GM12878 (cell line): ENCODE measurements around the gene CD82. TPM values are rescaled to one million over a fixed set of nuclear protein-coding genes. Genes with fewer than 3 reads are reported as not detected.

Source experiments
- BCL11A ChIP-seq: IDR thresholded peaks from 2 replicates; pipeline ENCODE4 v1.6.1; 2011; ENCODE audit warnings: low read depth, low read length
- CBFB ChIP-seq: IDR thresholded peaks from 2 replicates; pipeline ENCODE4 v1.6.1; 2016; ENCODE audit warnings: antibody characterized with exemption, low read depth
- CEBPB ChIP-seq, 2 experiments: fragments of 150-350 bp in 1 of 2; IDR thresholded peaks; 2 replicates each; pipeline ENCODE4 v1.6.1; 2012 to 2014; ENCODE audit warnings: low read depth in 2 of 2, low read length in 2 of 2, borderline replicate concordance in 1 of 2, inconsistent platforms in 1 of 2
- CHD4 ChIP-seq: fragments of 200-600 bp; sonication (generic); IDR thresholded peaks from 2 replicates; pipeline ENCODE4 v1.6.1; 2016; ENCODE audit warnings: mild to moderate bottlenecking
- ETV6 ChIP-seq, 2 experiments: fragments of 450-650 bp in 1 of 2; IDR thresholded peaks in 1 of 2; conservative IDR thresholded peaks in 1 of 2; 2 replicates each; pipeline ENCODE4 v1.6.1; 2014; ENCODE audit warnings: antibody characterized with exemption in 1 of 2, borderline replicate concordance in 1 of 2, low read depth in 1 of 2, mild to moderate bottlenecking in 1 of 2, moderate library complexity in 1 of 2
- JUNB ChIP-seq: IDR thresholded peaks from 2 replicates; pipeline ENCODE4 v1.6.1; 2016; ENCODE audit warnings: antibody characterized with exemption, mild to moderate bottlenecking
- KAT2A ChIP-seq: conservative IDR thresholded peaks from 2 replicates; pipeline ENCODE4 v1.6.1; 2011; ENCODE audit warnings: low read depth, low read length; ENCODE audit not compliant: control insufficient read depth
- LARP7 ChIP-seq: fragments of 450-650 bp; IDR thresholded peaks from 2 replicates; pipeline ENCODE4 v1.6.1; 2017; ENCODE audit warnings: mild to moderate bottlenecking
- MTA2 ChIP-seq: fragments of 450-650 bp; IDR thresholded peaks from 2 replicates; pipeline ENCODE4 v1.6.1; 2016; ENCODE audit warnings: low read depth, mild to moderate bottlenecking, moderate library complexity
- RBBP5 ChIP-seq: fragments of 200-600 bp; sonication (generic); conservative IDR thresholded peaks from 2 replicates; pipeline ENCODE4 v1.6.1; 2016
- RUNX3 ChIP-seq: IDR thresholded peaks from 2 replicates; pipeline ENCODE4 v1.6.1; 2012; ENCODE audit warnings: low read length, inconsistent platforms
- SMAD1 ChIP-seq: fragments of 450-650 bp; IDR thresholded peaks from 2 replicates; pipeline ENCODE4 v1.6.1; 2018; ENCODE audit warnings: mild to moderate bottlenecking, low read depth; ENCODE audit not compliant: partially characterized antibody
- SREBF1 ChIP-seq: IDR thresholded peaks from 2 replicates; pipeline ENCODE4 v1.6.1; 2012; ENCODE audit warnings: mild to moderate bottlenecking, low read length
- ZNF24 ChIP-seq: fragments of 450-650 bp; IDR thresholded peaks from 2 replicates; pipeline ENCODE4 v1.6.1; 2017; ENCODE audit warnings: antibody characterized with exemption, mild to moderate bottlenecking
- ZNF687 ChIP-seq: fragments of 450-650 bp; IDR thresholded peaks from 2 replicates; pipeline ENCODE4 v1.6.1; 2017; ENCODE audit warnings: mild to moderate bottlenecking, moderate library complexity
- polyA plus RNA-seq, 11 experiments: library from polyadenylated mRNA; depleted of rRNA in 4 of 11; unstranded in 6 of 11; stranded (reverse) in 5 of 11; fragments of >200 nt; fragmentation: Nextera tagmentation in 4 of 11; fragmentation: Illumina TruSeq in 1 of 11; extraction: Ambion mirVana in 4 of 11; extraction: Trizol in 1 of 11; gene quantifications; 1 replicate in 1 of 11; 2 replicates in 10 of 11; pipeline versions ENCODE4 v1.2.1 to v1.2.3, GENCODE V29; 2011 to 2016; ENCODE audit warnings: inconsistent platforms in 2 of 11, missing spikeins in 2 of 11, low read depth in 1 of 11
- total RNA-seq, 4 experiments: library from RNA; depleted of rRNA in 3 of 4; stranded (reverse); fragments of >200 nt in 3 of 4; fragmentation: Illumina TruSeq in 1 of 4; extraction: Trizol in 1 of 4; gene quantifications; 2 replicates each; pipeline versions ENCODE4 v1.2.1 to v1.2.3, GENCODE V29; 2013 to 2021
- TF ChIP-seq, protein P1 (sequence below): fragments of 450-650 bp; formaldehyde crosslinking; IDR thresholded peaks from 2 replicates; pipeline ENCODE4 v1.5.0; 2022; ENCODE audit warnings: mild to moderate bottlenecking, missing genetic modification characterization
- TF ChIP-seq, protein P2 (sequence below): IDR thresholded peaks from 2 replicates; pipeline ENCODE4 v1.6.1; 2011; ENCODE audit warnings: low read depth, low read length, improper control_type of control experiment, borderline replicate concordance
- TF ChIP-seq, protein P3 (sequence below): IDR thresholded peaks from 2 replicates; pipeline ENCODE4 v1.6.1; 2012; ENCODE audit warnings: low read depth, low read length, improper control_type of control experiment
- TF ChIP-seq, protein P4 (sequence below): fragments of 450-650 bp; IDR thresholded peaks from 2 replicates; pipeline ENCODE4 v1.6.1; 2017; ENCODE audit warnings: mild to moderate bottlenecking, low read depth, inconsistent platforms; ENCODE audit not compliant: poor library complexity, severe bottlenecking

CD82 gene
- total and polyA plus RNA-seq, 10 of the 15 experiments (the other 5 are each of a cell fraction or from before 2014, with no cell fraction given) = 5.2 to 180 (median 84.7) TPM

GRCh38 chr11:44627911-44628729 lies 62.7 kb downstream of the CD82 start (continued):
- TF ChIP-seq, protein P1, sequence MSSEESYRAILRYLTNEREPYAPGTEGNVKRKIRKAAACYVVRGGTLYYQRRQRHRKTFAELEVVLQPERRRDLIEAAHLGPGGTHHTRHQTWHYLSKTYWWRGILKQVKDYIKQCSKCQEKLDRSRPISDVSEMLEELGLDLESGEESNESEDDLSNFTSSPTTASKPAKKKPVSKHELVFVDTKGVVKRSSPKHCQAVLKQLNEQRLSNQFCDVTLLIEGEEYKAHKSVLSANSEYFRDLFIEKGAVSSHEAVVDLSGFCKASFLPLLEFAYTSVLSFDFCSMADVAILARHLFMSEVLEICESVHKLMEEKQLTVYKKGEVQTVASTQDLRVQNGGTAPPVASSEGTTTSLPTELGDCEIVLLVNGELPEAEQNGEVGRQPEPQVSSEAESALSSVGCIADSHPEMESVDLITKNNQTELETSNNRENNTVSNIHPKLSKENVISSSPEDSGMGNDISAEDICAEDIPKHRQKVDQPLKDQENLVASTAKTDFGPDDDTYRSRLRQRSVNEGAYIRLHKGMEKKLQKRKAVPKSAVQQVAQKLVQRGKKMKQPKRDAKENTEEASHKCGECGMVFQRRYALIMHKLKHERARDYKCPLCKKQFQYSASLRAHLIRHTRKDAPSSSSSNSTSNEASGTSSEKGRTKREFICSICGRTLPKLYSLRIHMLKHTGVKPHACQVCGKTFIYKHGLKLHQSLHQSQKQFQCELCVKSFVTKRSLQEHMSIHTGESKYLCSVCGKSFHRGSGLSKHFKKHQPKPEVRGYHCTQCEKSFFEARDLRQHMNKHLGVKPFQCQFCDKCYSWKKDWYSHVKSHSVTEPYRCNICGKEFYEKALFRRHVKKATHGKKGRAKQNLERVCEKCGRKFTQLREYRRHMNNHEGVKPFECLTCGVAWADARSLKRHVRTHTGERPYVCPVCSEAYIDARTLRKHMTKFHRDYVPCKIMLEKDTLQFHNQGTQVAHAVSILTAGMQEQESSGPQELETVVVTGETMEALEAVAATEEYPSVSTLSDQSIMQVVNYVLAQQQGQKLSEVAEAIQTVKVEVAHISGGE (CRISPR knock-in tag) = no peak
- no peak for TF ChIP-seq LARP7
- TF ChIP-seq ZNF24 = no peak
- peak; percentile 41; the same call in 1 of the 2 replicates for TF ChIP-seq MTA2
- TF ChIP-seq JUNB = 0 out of 2 replicates have a peak, but pooled peaks have one; percentile 16
- TF ChIP-seq, protein P2, sequence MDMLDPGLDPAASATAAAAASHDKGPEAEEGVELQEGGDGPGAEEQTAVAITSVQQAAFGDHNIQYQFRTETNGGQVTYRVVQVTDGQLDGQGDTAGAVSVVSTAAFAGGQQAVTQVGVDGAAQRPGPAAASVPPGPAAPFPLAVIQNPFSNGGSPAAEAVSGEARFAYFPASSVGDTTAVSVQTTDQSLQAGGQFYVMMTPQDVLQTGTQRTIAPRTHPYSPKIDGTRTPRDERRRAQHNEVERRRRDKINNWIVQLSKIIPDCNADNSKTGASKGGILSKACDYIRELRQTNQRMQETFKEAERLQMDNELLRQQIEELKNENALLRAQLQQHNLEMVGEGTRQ = no peak; the same call in 1 of the 2 replicates
- no peak for TF ChIP-seq RBBP5
- no peak for TF ChIP-seq CHD4
- TF ChIP-seq, protein P3, sequence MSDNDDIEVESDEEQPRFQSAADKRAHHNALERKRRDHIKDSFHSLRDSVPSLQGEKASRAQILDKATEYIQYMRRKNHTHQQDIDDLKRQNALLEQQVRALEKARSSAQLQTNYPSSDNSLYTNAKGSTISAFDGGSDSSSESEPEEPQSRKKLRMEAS = no peak
- TF ChIP-seq SREBF1 = no peak
- no peak for TF ChIP-seq CBFB
- no peak for TF ChIP-seq BCL11A
- no peak for TF ChIP-seq CEBPB (IDR thresholded peaks at IDR 0.05; ENCODE audit: borderline replicate concordance in 1 of 2, low read depth in 2 of 2, low read length in 2 of 2)
- TF ChIP-seq RUNX3 = peak; percentile 71
- 0 out of 2 replicates have a peak, but pooled peaks have one; percentile 19 for TF ChIP-seq ZNF687
- no peak for TF ChIP-seq KAT2A
- TF ChIP-seq, protein P4, sequence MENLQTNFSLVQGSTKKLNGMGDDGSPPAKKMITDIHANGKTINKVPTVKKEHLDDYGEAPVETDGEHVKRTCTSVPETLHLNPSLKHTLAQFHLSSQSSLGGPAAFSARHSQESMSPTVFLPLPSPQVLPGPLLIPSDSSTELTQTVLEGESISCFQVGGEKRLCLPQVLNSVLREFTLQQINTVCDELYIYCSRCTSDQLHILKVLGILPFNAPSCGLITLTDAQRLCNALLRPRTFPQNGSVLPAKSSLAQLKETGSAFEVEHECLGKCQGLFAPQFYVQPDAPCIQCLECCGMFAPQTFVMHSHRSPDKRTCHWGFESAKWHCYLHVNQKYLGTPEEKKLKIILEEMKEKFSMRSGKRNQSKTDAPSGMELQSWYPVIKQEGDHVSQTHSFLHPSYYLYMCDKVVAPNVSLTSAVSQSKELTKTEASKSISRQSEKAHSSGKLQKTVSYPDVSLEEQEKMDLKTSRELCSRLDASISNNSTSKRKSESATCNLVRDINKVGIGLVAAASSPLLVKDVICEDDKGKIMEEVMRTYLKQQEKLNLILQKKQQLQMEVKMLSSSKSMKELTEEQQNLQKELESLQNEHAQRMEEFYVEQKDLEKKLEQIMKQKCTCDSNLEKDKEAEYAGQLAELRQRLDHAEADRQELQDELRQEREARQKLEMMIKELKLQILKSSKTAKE = peak; percentile 25
- no peak for TF ChIP-seq SMAD1
- no peak for TF ChIP-seq ETV6 (conservative IDR thresholded peaks at IDR 0.05 in 1 of 2, IDR thresholded peaks at IDR 0.05 in 1 of 2; ENCODE audit: borderline replicate concordance in 1 of 2, low read depth in 1 of 2)
